Measurements from ENCODE around the gene KLHDC1.
"Not testable (repeated sequence)": the region's sequence is repeated elsewhere in the genome, so short reads cannot be mapped to it uniquely, and the experiment has no call there.

The KLHDC1 gene

DNA sequence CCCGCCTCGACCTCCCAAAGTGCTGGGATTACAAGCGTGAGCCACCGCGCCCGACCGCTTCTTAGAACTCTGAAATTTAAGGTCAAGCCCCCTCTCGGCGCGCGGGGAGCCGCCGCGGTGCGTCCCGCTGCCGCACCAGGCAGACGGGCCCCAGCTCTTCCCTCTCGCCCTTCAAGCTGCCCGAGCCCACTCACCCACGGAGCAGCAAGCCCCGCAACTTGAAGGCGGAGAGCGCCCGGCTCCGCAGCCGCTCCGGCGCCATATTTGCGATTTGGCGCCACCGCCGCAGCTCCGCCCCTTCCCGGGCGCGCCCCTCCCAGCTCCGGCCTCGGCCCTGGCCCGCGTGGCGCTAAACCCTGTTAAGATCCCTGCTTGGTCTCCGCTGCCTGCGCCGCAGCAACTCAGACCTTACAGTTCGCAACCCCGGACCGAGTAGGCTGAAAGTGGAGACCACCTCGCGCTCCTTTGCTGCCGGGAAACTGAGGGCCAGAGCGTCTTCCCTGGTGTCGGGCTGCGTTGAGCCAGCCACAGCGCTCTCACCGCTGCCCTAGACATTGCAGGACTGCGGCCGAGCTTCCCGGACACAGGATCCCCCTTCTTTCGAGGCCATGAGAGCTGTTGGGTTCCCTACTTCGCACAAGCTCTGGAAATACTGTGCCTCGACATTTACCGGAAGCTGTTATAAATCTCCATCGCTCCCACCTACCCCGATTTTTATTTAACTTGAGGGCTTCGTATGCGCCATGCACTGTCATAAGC is 4.8 kb upstream of the KLHDC1 start, which contains the start of gene POLE2:
Gene POLE2, minus strand, starts transcription at position 273 of the 759 bp plus-strand sequence. Its CDS starts 11 bp downstream, at position 262.
- H3K36me3 ChIP-seq (ENCODE audit: control insufficient read depth, insufficient read depth, low read length) = no peaks in the 10 kb centered on the region
- WGBS (ENCODE audit: insufficient coverage, insufficient read length) = no CpG with 5 or more reads among the region's 67 CpGs

GRCh38 chr14:49688701-49689030 is 4.3 kb upstream of the KLHDC1 start:
- H3K27me3 ChIP-seq (ENCODE audit: control insufficient read depth, insufficient read depth, low read length) = no peaks in the 10 kb centered on the region; the same call in 1 of the 2 replicates
- no peak overlapping the region; the same call in 1 of the 2 replicates for H3K4me3 ChIP-seq (ENCODE audit: low read length)
- H3K36me3 ChIP-seq (ENCODE audit: control insufficient read depth, insufficient read depth, low read length) = no peaks in the 10 kb centered on the region
- H3K27ac ChIP-seq (ENCODE audit: low read length) = no peak overlapping the region
- no peaks in the 10 kb centered on the region for H3K4me1 ChIP-seq (ENCODE audit: control insufficient read depth, insufficient read depth, low read length)
- no peak for DNase-seq (ENCODE audit: low read depth, low spot score)
- H3K9me3 ChIP-seq (ENCODE audit: control insufficient read depth, insufficient read depth, low read length) = no peaks in the 10 kb centered on the region
- WGBS (ENCODE audit: insufficient coverage, insufficient read length) = no CpG with 5 or more reads among the region's 8 CpGs

More for the DNA sequence above, 4.8 kb upstream of the KLHDC1 start, which contains the start of gene POLE2:
- peak; percentile 79 for DNase-seq (ENCODE audit: low read depth, low spot score)
- H3K27me3 ChIP-seq (ENCODE audit: control insufficient read depth, insufficient read depth, low read length) = no peaks in the 10 kb centered on the region; the same call in 1 of the 2 replicates
- no peak within 1 kb of the TSS for H3K27ac ChIP-seq (ENCODE audit: low read length)
- H3K4me3 ChIP-seq (ENCODE audit: low read length) = peak within 1 kb of the TSS; percentile 88; the same call in 1 of the 2 replicates
- H3K9me3 ChIP-seq (ENCODE audit: control insufficient read depth, insufficient read depth, low read length) = no peaks in the 10 kb centered on the region
- H3K4me1 ChIP-seq (ENCODE audit: control insufficient read depth, insufficient read depth, low read length) = no peaks in the 10 kb centered on the region

GRCh38 chr14:49691031-49691430 is 1.9 kb upstream of the KLHDC1 start:
- Histone ChIP-seq H3K9me3 (ENCODE audit: control insufficient read depth, insufficient read depth, low read length) (no peaks in the 10 kb centered on the region), H3K27me3 (ENCODE audit: control insufficient read depth, insufficient read depth, low read length) (no peaks in the 10 kb centered on the region; the same call in 1 of the 2 replicates), H3K4me1 (ENCODE audit: control insufficient read depth, insufficient read depth, low read length) (no peaks in the 10 kb centered on the region), H3K27ac (ENCODE audit: low read length) (no peak overlapping the region), H3K36me3 (ENCODE audit: control insufficient read depth, insufficient read depth, low read length) (no peaks in the 10 kb centered on the region), H3K4me3 (ENCODE audit: low read length) (no peak overlapping the region)
- WGBS (ENCODE audit: insufficient coverage, insufficient read length) = no CpG with 5 or more reads among the region's 4 CpGs
- no peak for DNase-seq (ENCODE audit: low read depth, low spot score)

GRCh38 chr14:49692193-49692757 is 645 bp upstream of the KLHDC1 start:
- no peak for DNase-seq (ENCODE audit: low read depth, low spot score)

GRCh38 chr14:49693735-49694124 is 810 bp downstream of the KLHDC1 start:
- not testable (repeated sequence) for H3K4me1 ChIP-seq (ENCODE audit: control insufficient read depth, insufficient read depth, low read length); DNase-seq (ENCODE audit: low read depth, low spot score)
- no CpG with 5 or more reads among the region's 13 CpGs for WGBS (ENCODE audit: insufficient coverage, insufficient read length)

More at GRCh38 chr14:49692193-49692757, 645 bp upstream of the KLHDC1 start:
- Histone ChIP-seq H3K36me3 (ENCODE audit: control insufficient read depth, insufficient read depth, low read length) (no peaks in the 10 kb centered on the region), H3K9me3 (ENCODE audit: control insufficient read depth, insufficient read depth, low read length) (no peaks in the 10 kb centered on the region), H3K4me1 (ENCODE audit: control insufficient read depth, insufficient read depth, low read length) (no peaks in the 10 kb centered on the region), H3K4me3 (ENCODE audit: low read length) (no peak overlapping the region), H3K27ac (ENCODE audit: low read length) (no peak overlapping the region), H3K27me3 (ENCODE audit: control insufficient read depth, insufficient read depth, low read length) (no peaks in the 10 kb centered on the region; the same call in 1 of the 2 replicates)
- no CpG with 5 or more reads among the region's 6 CpGs for WGBS (ENCODE audit: insufficient coverage, insufficient read length)

DNA sequence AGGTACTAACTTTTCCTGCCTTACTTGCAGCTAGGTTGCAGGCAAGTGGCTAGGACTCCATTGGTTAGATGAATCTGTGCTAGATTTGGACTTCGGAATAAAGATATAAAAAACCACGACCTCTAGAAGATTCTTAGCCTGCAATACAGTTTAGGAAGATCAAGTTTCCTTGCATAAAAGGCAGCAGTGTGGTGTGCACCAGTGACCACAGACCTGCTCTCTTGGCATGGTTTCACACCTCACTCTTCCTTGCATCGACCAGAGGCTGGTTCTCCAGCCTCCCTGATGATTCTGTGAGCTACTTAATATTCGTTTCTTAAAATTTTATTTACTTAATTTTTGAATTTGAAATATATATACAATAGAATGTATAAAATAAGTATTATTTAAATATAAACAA is 9.8 kb downstream of the KLHDC1 start:
- Histone ChIP-seq H3K9me3 (ENCODE audit: control insufficient read depth, insufficient read depth, low read length) (no peaks in the 10 kb centered on the region), H3K4me1 (ENCODE audit: control insufficient read depth, insufficient read depth, low read length) (no peaks in the 10 kb centered on the region), H3K27ac (ENCODE audit: low read length) (no peak overlapping the region), H3K27me3 (ENCODE audit: control insufficient read depth, insufficient read depth, low read length) (no peaks in the 10 kb centered on the region), H3K36me3 (ENCODE audit: control insufficient read depth, insufficient read depth, low read length) (no peaks in the 10 kb centered on the region), H3K4me3 (ENCODE audit: low read length) (no peak overlapping the region)
- no peak for DNase-seq (ENCODE audit: low read depth, low spot score)
- WGBS (ENCODE audit: insufficient coverage, insufficient read length) = no CpG with 5 or more reads among the region's 4 CpGs

More at GRCh38 chr14:49693735-49694124, 810 bp downstream of the KLHDC1 start:
- H3K9me3 ChIP-seq (ENCODE audit: control insufficient read depth, insufficient read depth, low read length); H3K36me3 ChIP-seq (ENCODE audit: control insufficient read depth, insufficient read depth, low read length); H3K27me3 ChIP-seq (ENCODE audit: control insufficient read depth, insufficient read depth, low read length); H3K27ac ChIP-seq (ENCODE audit: low read length): not testable (repeated sequence)
- H3K4me3 ChIP-seq (ENCODE audit: low read length) = peak overlapping the region; percentile 47; the same call in 1 of the 2 replicates

GRCh38 chr14:49703965-49704364 is 11.0 kb downstream of the KLHDC1 start:
- no peak for DNase-seq (ENCODE audit: low read depth, low spot score)
- H3K27me3 ChIP-seq (ENCODE audit: control insufficient read depth, insufficient read depth, low read length) = no peaks in the 10 kb centered on the region
- no peak overlapping the region for H3K4me3 ChIP-seq (ENCODE audit: low read length)
- no peaks in the 10 kb centered on the region for H3K36me3 ChIP-seq (ENCODE audit: control insufficient read depth, insufficient read depth, low read length)
- H3K27ac ChIP-seq (ENCODE audit: low read length) = no peak overlapping the region
- H3K9me3 ChIP-seq (ENCODE audit: control insufficient read depth, insufficient read depth, low read length) = no peaks in the 10 kb centered on the region
- H3K4me1 ChIP-seq (ENCODE audit: control insufficient read depth, insufficient read depth, low read length) = no peaks in the 10 kb centered on the region
- no CpG with 5 or more reads among the region's 3 CpGs for WGBS (ENCODE audit: insufficient coverage, insufficient read length)

DNA sequence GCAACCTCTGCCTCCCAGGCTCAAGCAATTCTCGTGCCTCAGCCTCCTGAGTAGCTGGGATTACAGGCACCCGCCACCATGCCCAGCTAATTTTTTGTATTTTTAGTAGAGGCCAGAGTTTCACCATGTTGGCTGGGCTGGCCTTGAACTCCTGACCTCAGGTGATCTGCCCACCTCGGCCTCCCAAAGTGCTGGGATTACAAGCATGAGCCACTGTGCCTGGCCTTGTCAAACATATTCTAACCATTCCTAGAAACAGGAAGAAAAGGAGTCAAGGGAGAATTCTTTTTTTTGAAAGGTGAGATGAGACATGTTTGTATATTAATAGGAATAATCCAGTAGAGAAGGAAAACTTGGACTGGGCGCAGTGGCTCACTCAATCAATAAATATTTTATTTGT is 11.6 kb downstream of the KLHDC1 start:
- H3K4me3 ChIP-seq (ENCODE audit: low read length); DNase-seq (ENCODE audit: low read depth, low spot score); H3K27ac ChIP-seq (ENCODE audit: low read length); H3K9me3 ChIP-seq (ENCODE audit: control insufficient read depth, insufficient read depth, low read length); H3K27me3 ChIP-seq (ENCODE audit: control insufficient read depth, insufficient read depth, low read length); H3K4me1 ChIP-seq (ENCODE audit: control insufficient read depth, insufficient read depth, low read length); H3K36me3 ChIP-seq (ENCODE audit: control insufficient read depth, insufficient read depth, low read length): not testable (repeated sequence)
- WGBS (ENCODE audit: insufficient coverage, insufficient read length) = no CpG with 5 or more reads among the region's 4 CpGs

GRCh38 chr14:49710993-49711392 is 18.1 kb downstream of the KLHDC1 start:
- H3K27me3 ChIP-seq (ENCODE audit: control insufficient read depth, insufficient read depth, low read length); H3K36me3 ChIP-seq (ENCODE audit: control insufficient read depth, insufficient read depth, low read length); H3K27ac ChIP-seq (ENCODE audit: low read length); H3K4me1 ChIP-seq (ENCODE audit: control insufficient read depth, insufficient read depth, low read length); DNase-seq (ENCODE audit: low read depth, low spot score); H3K4me3 ChIP-seq (ENCODE audit: low read length); H3K9me3 ChIP-seq (ENCODE audit: control insufficient read depth, insufficient read depth, low read length): not testable (repeated sequence)
- no CpG with 5 or more reads among the region's 11 CpGs for WGBS (ENCODE audit: insufficient coverage, insufficient read length)

GRCh38 chr14:49720744-49721143 is 27.8 kb downstream of the KLHDC1 start:
- H3K27ac ChIP-seq (ENCODE audit: low read length) = no peak overlapping the region
- H3K9me3 ChIP-seq (ENCODE audit: control insufficient read depth, insufficient read depth, low read length) = no peaks in the 10 kb centered on the region
- no peaks in the 10 kb centered on the region for H3K4me1 ChIP-seq (ENCODE audit: control insufficient read depth, insufficient read depth, low read length)
- H3K4me3 ChIP-seq (ENCODE audit: low read length) = no peak overlapping the region
- no peak for DNase-seq (ENCODE audit: low read depth, low spot score)
- no peaks in the 10 kb centered on the region for H3K36me3 ChIP-seq (ENCODE audit: control insufficient read depth, insufficient read depth, low read length)
- no peaks in the 10 kb centered on the region for H3K27me3 ChIP-seq (ENCODE audit: control insufficient read depth, insufficient read depth, low read length)
